ENCODE measurements around the gene REG4.

GRCh38 chr1:119745034-119745433 lies 66.2 kb downstream of the REG4 start:
- TF ChIP-seq CTCF (tag by site-specific recombination; IDR thresholded peaks at IDR 0.05) = no peak
- TF ChIP-seq SALL2 (tag by site-specific recombination; IDR thresholded peaks at IDR 0.05; ENCODE audit: borderline replicate concordance) = no peak
- TF ChIP-seq ZNF658 (tag by site-specific recombination; IDR thresholded peaks at IDR 0.05) = no peak
- no peak for TF ChIP-seq ZNF660 (tag by site-specific recombination; IDR thresholded peaks at IDR 0.05)
- no peak for TF ChIP-seq ZNF350 (tag by site-specific recombination; IDR thresholded peaks at IDR 0.05)
- no peak for TF ChIP-seq BCL11B (tag by site-specific recombination; IDR thresholded peaks at IDR 0.05; ENCODE audit: low read depth)
- no peak for TF ChIP-seq ZNF701 (tag by site-specific recombination; IDR thresholded peaks at IDR 0.05)
- TF ChIP-seq YY1 (tag by site-specific recombination; IDR thresholded peaks at IDR 0.05) = no peak
- TF ChIP-seq ZNF362 (tag by site-specific recombination; IDR thresholded peaks at IDR 0.05) = no peak

All from HEK293 (cell line).